Vagina (tissue), 2 donors: ENCODE results near the gene RAP1A. TPM values are rescaled to one million over a fixed set of nuclear protein-coding genes. Genes with fewer than 3 reads are reported as not detected.

Source experiments
- DNase-seq, 2 donors: peaks; one replicate each; pipeline ENCODE4 v3.0.0-alpha.2; 2017; ENCODE audit errors: extremely low spot score in 2 of 2
- H3K27ac ChIP-seq: fragments of 200-600 bp; sonication (generic); one replicate; pipeline ENCODE4 v1.5.1; 2019
- H3K27me3 ChIP-seq: fragments of 200-600 bp; sonication (generic); one replicate; pipeline ENCODE4 v1.5.1; 2019
- H3K36me3 ChIP-seq, 2 donors: fragments of 200-600 bp; sonication (generic); one replicate each; pipeline ENCODE4 v1.5.1; 2017 to 2019
- H3K4me1 ChIP-seq: fragments of 200-600 bp; sonication (generic); one replicate; pipeline ENCODE4 v1.5.1; 2019
- H3K4me3 ChIP-seq, 2 donors: fragments of 200-600 bp; sonication (generic); 1 replicate in 1 of 2; 2 replicates in 1 of 2; pipeline ENCODE4 v1.5.1; 2016 to 2019
- H3K9me3 ChIP-seq: fragments of 200-600 bp; sonication (generic); one replicate; pipeline ENCODE4 v1.5.1; 2019
- CTCF ChIP-seq, 3 experiments: fragments of 450-650 bp in 2 of 3; fragments of 200-600 bp in 1 of 3; sonication (generic) in 1 of 3; IDR thresholded peaks; one replicate each; pipeline ENCODE4 v1.5.1; 2017 to 2019; ENCODE audit warnings: antibody characterized with exemption in 3 of 3, mild to moderate bottlenecking in 2 of 3, moderate library complexity in 2 of 3
- POLR2A ChIP-seq, 2 donors: fragments of 450-650 bp; IDR thresholded peaks; one replicate each; pipeline ENCODE4 v1.6.1; 2017; ENCODE audit warnings: antibody characterized with exemption in 2 of 2, mild to moderate bottlenecking in 2 of 2, moderate library complexity in 2 of 2
- POLR2AphosphoS5 ChIP-seq, 2 donors: sonication (generic); formaldehyde crosslinking; IDR thresholded peaks; one replicate each; pipeline ENCODE4 v1.9.0; 2017; ENCODE audit warnings: antibody characterized with exemption in 2 of 2, mild to moderate bottlenecking in 2 of 2, low read depth in 1 of 2; ENCODE audit not compliant: insufficient read depth in 1 of 2
- intact Hi-C: fragments of 100-400 bp; cut with DNase I; formaldehyde crosslinking; loops from one replicate; pipeline ENCODE4 v1.15.1; 2023
- total RNA-seq: library from RNA; depleted of rRNA; stranded (reverse); fragments of >200 nt; gene quantifications from one replicate; pipeline ENCODE4 v1.2.3, GENCODE V29; 2016

RAP1A gene
- total RNA-seq, 1 donor from 2014 or later: 52.5 TPM

- Histone ChIP-seq H3K36me3 (no peaks in the 10 kb centered on the region), H3K27ac (no peak overlapping the region), H3K27me3 (no peaks in the 10 kb centered on the region), H3K4me3 (no peak overlapping the region), H3K9me3 (no peaks in the 10 kb centered on the region), H3K4me1 (peaks cover 43% of the 10 kb centered on the region)
- TF ChIP-seq POLR2A (IDR thresholded peaks at IDR 0.05): no peak
- no peak for TF ChIP-seq POLR2AphosphoS5 (IDR thresholded peaks at IDR 0.05; ENCODE audit: insufficient read depth in 1 of 2, low read depth in 1 of 2)
- TF ChIP-seq CTCF (IDR thresholded peaks at IDR 0.05): no peak
- DNase-seq: no peak
- intact Hi-C loops: loop anchor here (10.0 kb wide), 1 partner anchor 46 kb away; no protein-coding TSS in a partner anchor
Observed at GRCh38 chr1:111719135-111719534, 99.5 kb downstream of the RAP1A start.

GRCh38 chr1:111719674-111720132 is 100.1 kb downstream of the RAP1A start:
- no peak for DNase-seq
- Histone ChIP-seq H3K9me3 (no peaks in the 10 kb centered on the region), H3K4me3 (no peak overlapping the region), H3K27ac (no peak overlapping the region), H3K36me3 (no peaks in the 10 kb centered on the region), H3K27me3 (no peaks in the 10 kb centered on the region), H3K4me1 (peaks cover 45% of the 10 kb centered on the region)
- TF ChIP-seq POLR2AphosphoS5 (IDR thresholded peaks at IDR 0.05; ENCODE audit: insufficient read depth in 1 of 2, low read depth in 1 of 2): no peak
- no peak for TF ChIP-seq POLR2A (IDR thresholded peaks at IDR 0.05)
- no peak for TF ChIP-seq CTCF (IDR thresholded peaks at IDR 0.05)
- intact Hi-C loops: loop anchor here (10.0 kb wide), 1 partner anchor 45 kb away; no protein-coding TSS in a partner anchor

GRCh38 chr1:111720274-111720976 is 100.8 kb downstream of the RAP1A start:
- Histone ChIP-seq H3K27me3 (no peaks in the 10 kb centered on the region), H3K4me3 (no peak overlapping the region), H3K4me1 (peaks cover 52% of the 10 kb centered on the region), H3K36me3 (no peaks in the 10 kb centered on the region), H3K9me3 (no peaks in the 10 kb centered on the region), H3K27ac (peak overlapping the region; percentile 0)
- intact Hi-C loops: no loop called here
- TF ChIP-seq CTCF (IDR thresholded peaks at IDR 0.05): no peak
- TF ChIP-seq POLR2AphosphoS5 (IDR thresholded peaks at IDR 0.05; ENCODE audit: insufficient read depth in 1 of 2, low read depth in 1 of 2): no peak
- no peak for TF ChIP-seq POLR2A (IDR thresholded peaks at IDR 0.05)
- DNase-seq: no peak

GRCh38 chr1:111720977-111721786 is 101.6 kb downstream of the RAP1A start:
- Histone ChIP-seq H3K36me3 (no peaks in the 10 kb centered on the region), H3K4me1 (peaks cover 55% of the 10 kb centered on the region), H3K9me3 (no peaks in the 10 kb centered on the region), H3K4me3 (no peak overlapping the region), H3K27ac (peak overlapping the region; percentile 0), H3K27me3 (no peaks in the 10 kb centered on the region)
- TF ChIP-seq CTCF (IDR thresholded peaks at IDR 0.05) (no peak), POLR2A (IDR thresholded peaks at IDR 0.05) (no peak), POLR2AphosphoS5 (IDR thresholded peaks at IDR 0.05; ENCODE audit: insufficient read depth in 1 of 2, low read depth in 1 of 2) (no peak)
- intact Hi-C loops: no loop called here
- no peak for DNase-seq
